Activated CD4-positive, alpha-beta T cell treated with anti-CD3 and anti-CD28 coated beads for 1 hour (primary cell): ENCODE results near the gene PROC.

Experiments
- DNase-seq: peaks from one replicate; pipeline ENCODE4 v3.0.0-alpha.2; 2020

The PROC gene

GRCh38 chr2:127414638-127415592 lies 3.3 kb upstream of the PROC start:
- DNase-seq: no peak

- DNase-seq: peak; percentile 74
Measured at GRCh38 chr2:127415593-127416505, 2.4 kb upstream of the PROC start.

GRCh38 chr2:127416506-127417001 lies 1.7 kb upstream of the PROC start:
- DNase-seq: no peak

- DNase-seq: no peak
Measured at GRCh38 chr2:127417406-127417805, 821 bp upstream of the PROC start.

GRCh38 chr2:127419112-127419430 lies 844 bp downstream of the PROC start:
- DNase-seq: no peak

GRCh38 chr2:127419448-127420038 lies 1.3 kb downstream of the PROC start:
- no peak for DNase-seq

GRCh38 chr2:127420039-127420864 lies 2.0 kb downstream of the PROC start:
- DNase-seq: no peak

GRCh38 chr2:127421116-127421800 lies 3.0 kb downstream of the PROC start:
- no peak for DNase-seq

GRCh38 chr2:127421871-127422558 lies 3.8 kb downstream of the PROC start:
- DNase-seq: no peak

GRCh38 chr2:127422559-127423477 lies 4.6 kb downstream of the PROC start:
- no peak for DNase-seq

GRCh38 chr2:127423478-127423843 lies 5.2 kb downstream of the PROC start:
- no peak for DNase-seq

- DNase-seq: no peak
Measured at GRCh38 chr2:127423880-127424279, 5.7 kb downstream of the PROC start.

- DNase-seq: no peak
Measured at GRCh38 chr2:127424598-127425520, 6.6 kb downstream of the PROC start.

- DNase-seq: no peak
Measured at GRCh38 chr2:127425540-127426490, 7.6 kb downstream of the PROC start.

- no peak for DNase-seq
Measured at GRCh38 chr2:127426501-127427354, 8.5 kb downstream of the PROC start.

GRCh38 chr2:127427376-127428056 lies 9.3 kb downstream of the PROC start:
- no peak for DNase-seq
